Right hindlimb (tissue), 1 donor: ENCODE results near the gene VNN1.

Experiments
- DNase-seq: peaks from one replicate; pipeline ENCODE4 v3.0.0-alpha.2; 2018

Gene VNN1, protein sequence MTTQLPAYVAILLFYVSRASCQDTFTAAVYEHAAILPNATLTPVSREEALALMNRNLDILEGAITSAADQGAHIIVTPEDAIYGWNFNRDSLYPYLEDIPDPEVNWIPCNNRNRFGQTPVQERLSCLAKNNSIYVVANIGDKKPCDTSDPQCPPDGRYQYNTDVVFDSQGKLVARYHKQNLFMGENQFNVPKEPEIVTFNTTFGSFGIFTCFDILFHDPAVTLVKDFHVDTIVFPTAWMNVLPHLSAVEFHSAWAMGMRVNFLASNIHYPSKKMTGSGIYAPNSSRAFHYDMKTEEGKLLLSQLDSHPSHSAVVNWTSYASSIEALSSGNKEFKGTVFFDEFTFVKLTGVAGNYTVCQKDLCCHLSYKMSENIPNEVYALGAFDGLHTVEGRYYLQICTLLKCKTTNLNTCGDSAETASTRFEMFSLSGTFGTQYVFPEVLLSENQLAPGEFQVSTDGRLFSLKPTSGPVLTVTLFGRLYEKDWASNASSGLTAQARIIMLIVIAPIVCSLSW

DNA sequence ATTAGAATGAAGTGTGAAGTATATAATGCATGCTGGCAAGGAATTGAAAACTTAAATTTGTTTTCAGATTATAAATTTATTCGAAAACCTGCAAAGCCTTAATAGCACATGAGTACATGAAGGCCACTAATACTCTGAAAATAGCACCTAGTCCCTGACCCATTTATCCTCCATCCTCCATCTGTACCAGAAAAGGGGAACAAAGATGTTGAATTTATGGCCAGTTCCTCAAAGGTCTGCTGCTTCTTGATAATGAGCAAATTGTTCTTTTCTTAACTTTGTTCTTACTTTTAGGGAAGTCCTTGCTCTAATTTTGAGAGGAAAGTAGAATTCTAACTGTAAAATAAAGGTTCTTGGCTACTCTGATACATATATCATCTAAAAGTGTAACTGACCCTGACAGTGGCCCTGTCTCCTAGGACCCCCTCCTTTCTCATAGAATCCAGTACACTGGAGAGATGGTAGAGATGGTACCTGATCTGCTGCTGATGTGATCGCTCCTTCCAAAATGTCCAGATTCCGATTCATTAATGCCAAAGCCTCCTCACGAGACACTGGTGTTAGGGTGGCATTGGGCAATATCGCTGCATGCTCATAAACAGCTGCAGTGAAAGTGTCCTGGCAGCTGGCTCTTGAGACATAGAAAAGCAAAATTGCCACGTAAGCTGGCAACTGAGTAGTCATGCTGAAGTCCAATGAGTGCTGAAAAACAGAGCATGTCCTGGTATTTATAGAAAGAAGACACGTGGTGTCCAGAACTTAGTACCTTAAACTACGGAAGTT is at the start of gene VNN1:
TSS of gene VNN1 (minus strand) at position 704 of the 783 bp plus-strand sequence. CDS start at position 684, 20 bp downstream.
- DNase-seq, result no peak

DNA sequence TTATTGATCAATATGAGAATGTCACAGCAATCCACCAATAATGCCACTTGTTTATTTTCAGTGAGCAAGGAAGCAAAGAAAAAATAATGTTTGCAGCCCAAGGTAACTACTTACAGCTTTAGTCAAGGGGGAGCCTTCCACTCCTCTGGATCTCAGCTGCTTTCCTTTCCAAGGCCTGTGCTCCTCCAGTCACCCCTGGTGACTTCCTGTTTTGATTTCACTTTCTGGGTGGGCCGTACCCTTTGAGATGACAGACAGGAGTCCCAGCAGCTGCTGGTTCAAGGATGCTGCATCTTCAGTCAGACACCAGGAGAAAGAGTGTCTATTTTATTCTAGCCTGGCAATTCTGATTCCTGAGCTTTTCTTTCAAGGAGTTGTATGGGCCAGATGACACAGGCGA is 49.4 kb upstream of the VNN1 start:
- no peak for DNase-seq

GRCh38 chr6:132760256-132760655 is 46.4 kb upstream of the VNN1 start:
- DNase-seq, result no peak

DNA sequence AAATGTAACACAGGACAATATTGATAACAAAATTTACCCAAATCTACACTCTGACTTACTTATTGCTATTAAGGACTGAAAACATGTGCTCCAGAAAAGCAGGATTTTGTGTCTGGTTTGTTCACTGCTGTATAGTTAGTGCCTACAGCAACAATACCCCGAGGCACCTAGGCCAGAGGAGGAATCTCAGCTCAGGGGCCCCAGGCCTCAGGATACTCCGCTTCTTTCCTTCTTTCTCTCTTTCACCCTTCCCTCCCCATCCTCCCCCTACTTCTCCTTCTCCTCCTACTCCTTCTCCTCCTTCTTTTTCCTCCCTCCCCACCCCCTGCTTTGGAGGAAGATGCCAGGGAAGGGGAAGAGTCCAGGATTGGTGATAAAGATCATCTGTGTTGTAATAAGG is 44.8 kb upstream of the VNN1 start:
- DNase-seq, result no peak

DNA sequence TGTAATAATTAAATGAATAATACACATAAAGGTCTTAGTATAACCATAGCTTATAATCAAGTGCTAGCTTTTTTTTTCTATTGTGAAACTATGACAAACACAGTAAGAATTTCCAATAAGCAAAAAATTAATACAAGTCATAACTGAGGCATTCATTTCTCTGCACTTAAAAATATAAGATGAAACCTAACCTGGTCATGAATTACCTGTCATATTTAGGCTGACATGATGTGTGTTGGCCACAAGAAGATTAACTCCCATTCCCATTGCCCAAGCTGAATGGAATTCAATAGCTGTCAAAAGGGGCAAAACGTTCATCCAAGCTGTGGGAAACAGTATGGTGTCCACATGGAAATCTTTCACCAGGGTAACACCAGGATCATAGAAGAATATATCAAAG is 38.4 kb upstream of the VNN1 start:
- DNase-seq, result no peak

DNA sequence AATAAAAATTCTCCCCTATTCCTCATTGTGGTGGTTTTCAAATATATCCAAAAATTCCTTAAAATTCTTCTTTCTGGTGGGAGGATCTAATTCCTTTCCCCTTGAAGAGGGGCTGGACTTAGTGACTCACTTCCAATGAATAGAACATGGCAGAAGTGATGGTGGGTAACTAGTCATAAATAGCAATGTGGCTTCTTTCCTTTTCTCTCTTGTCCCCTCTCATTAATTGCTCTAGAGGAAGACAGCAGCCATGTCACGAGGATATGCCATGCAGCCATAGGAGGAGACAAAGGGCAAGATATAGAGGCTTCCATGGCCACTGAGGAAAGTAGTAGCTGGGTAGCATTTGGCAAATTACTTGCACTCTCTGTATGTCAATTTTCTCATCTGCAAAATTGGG is 38.0 kb upstream of the VNN1 start:
- DNase-seq, result no peak

- no peak for DNase-seq
Measured at GRCh38 chr6:132751306-132751705, 37.5 kb upstream of the VNN1 start.

- DNase-seq, result no peak
Measured at GRCh38 chr6:132750455-132751248, 36.8 kb upstream of the VNN1 start.

- no peak for DNase-seq
Measured at GRCh38 chr6:132749111-132749510, 35.3 kb upstream of the VNN1 start.

DNA sequence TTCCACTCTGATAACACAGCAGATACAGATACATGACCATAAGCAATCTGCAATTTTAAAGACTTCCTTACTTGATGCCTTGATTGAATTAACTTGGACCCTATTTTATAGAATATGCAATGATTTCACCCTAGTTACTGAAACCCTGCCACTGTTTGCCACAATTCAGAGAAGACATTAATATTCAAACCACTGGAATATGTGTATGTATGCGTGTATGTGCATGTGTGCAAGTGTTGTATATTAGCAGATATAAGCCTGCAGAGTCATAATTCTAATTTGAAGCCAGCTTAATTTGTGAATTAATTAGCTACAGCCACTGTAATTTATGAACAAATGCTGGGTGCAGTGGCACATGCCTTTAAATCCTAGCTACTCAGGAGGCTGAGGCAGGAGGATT is 34.6 kb upstream of the VNN1 start:
- DNase-seq, result no peak

DNA sequence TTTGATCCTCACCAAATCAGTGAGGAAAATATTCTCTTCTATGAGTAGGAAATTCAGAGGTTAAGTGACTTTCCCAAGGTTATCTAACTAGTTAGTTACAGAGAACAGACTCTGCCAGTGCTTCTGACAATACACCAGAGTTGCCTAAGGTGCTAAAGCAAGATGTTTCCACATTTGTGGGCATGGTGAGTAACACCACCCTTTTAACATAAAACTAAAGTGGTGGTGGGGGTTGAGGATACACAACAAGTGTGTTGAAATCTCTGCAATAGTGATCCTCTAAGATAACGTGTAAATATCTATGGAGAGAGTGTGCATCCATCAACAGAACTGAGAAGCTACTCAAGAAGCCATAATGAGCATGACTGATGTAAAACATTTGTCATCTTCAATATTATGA is 32.2 kb upstream of the VNN1 start:
- DNase-seq, result no peak

DNA sequence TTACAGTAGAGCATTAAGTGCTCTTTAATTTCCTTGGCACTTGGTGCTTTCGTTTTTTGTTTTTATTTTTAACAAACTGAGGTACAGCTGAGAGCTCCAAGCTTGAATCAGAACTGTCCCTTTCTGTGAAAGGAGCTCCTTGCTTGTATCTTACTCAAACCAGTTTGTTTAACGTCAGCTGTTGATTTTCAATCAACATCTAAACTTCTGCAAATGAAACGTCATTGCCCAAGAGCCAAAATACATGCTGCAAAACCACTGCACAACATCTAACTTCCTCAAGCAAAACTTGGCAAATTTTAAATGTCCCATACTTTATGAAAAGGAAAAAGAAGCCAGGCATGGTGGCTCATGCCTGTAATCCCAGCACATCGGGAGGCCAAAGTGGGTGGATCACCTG is 28.6 kb upstream of the VNN1 start:
- no peak for DNase-seq

DNA sequence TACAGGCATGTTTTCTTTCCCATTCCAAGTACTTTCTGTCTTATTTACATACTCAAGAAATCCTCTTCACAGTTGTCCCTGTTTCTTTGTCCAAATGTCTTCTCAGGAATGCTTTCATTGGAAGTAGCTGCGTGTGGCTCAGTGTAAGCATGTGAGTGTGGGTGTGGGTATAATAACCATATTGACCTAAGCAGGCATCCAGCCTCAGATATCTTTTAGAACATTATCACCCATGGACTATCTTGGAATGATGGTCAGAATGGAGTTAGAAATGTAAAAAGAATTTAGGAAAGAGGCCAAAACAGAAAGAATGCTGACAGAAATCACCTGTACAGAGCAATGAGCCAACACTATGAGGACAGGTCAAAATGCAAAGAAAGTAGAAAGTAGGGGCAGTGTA is 27.4 kb upstream of the VNN1 start:
- DNase-seq, result no peak

GRCh38 chr6:132736239-132736638 is 22.4 kb upstream of the VNN1 start:
- no peak for DNase-seq

- DNase-seq, result no peak
Measured at GRCh38 chr6:132734694-132735236, 20.9 kb upstream of the VNN1 start.

- no peak for DNase-seq
Measured at GRCh38 chr6:132733814-132734213, 20.0 kb upstream of the VNN1 start.

DNA sequence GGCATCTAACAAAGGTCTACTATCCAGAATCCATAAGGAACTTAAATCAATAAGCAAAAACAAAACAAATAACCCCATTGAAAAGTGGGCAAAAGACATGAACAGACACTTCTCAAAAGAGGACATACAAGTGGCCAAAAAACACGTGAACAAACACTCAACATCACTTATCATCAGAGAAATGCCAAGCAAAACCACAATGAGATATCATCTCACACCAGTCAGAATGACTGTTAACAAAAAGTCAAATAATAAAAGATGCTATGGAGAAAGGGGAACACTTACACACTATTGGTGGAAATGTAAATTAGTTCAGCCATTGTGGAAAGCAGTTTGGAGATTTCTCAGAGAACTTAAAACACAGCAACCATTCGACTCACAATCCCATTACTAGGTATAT is 19.4 kb upstream of the VNN1 start:
- DNase-seq, result no peak

DNA sequence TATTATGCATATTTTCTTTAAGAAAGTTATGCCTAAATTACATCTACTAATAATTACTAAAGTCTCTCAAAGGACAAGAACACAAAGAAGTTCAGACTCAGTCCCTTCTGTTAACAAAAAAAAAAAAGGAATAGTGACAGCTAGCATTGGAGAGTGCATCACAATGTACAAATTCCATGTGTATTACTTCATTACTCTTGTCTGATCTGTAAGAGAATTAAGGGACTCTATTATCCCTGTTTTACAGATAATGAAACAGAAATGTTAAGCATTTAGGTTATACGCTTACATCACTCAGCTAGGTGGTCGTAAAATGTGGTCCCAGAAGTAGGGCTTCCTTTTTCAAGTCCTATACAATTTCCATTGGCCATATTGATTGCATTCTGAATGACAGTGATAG is 17.2 kb upstream of the VNN1 start:
- no peak for DNase-seq

DNA sequence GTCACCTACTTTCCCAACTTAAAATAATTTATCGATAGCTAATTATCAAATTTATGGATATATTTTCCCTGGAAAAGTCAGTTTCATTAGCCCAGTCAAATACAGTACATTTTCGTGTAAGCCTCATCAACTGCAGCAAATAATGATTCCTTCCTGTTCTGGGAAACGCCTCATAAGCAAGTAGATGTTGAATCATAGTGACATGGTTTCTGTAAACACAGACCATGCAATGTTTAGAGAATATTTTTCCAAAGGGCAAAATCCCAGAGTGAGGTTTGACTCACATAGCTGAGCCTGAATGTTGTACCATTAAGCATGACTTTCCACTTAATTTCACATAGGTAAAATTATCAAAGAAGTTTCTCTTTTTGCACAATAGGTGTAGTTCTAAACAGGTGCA is 16.7 kb upstream of the VNN1 start:
- no peak for DNase-seq

DNA sequence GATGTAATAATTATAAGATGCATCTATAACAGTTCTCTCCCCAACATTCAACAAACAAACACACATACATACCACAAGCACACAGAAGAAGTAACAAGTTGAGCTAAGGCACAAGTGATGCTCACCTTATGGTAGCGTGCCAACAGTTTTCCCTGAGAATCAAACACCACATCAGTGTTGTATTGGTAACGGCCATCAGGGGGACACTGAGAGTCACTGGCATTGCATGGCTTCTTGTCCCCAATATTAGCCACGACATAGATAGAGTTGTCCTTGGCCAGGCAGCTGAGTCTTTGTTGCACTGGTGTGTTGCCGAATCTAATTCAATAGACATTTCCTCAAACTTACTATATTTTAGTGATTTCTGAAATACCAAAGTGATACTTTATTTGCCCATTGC is 14.8 kb upstream of the VNN1 start:
- DNase-seq, result no peak

GRCh38 chr6:132726608-132726975 is 12.7 kb upstream of the VNN1 start:
- DNase-seq, result no peak

- no peak for DNase-seq
Measured at GRCh38 chr6:132725947-132726607, 12.2 kb upstream of the VNN1 start.

GRCh38 chr6:132725471-132725870 is 11.6 kb upstream of the VNN1 start:
- DNase-seq, result no peak
